Measurements from ENCODE around the gene NPAS3. TPM values are rescaled to one million over a fixed set of nuclear protein-coding genes. Genes with fewer than 3 reads are reported as not detected.

Gene NPAS3
- total RNA-seq, 2 experiments from 2014 or later = not detected

DNA sequence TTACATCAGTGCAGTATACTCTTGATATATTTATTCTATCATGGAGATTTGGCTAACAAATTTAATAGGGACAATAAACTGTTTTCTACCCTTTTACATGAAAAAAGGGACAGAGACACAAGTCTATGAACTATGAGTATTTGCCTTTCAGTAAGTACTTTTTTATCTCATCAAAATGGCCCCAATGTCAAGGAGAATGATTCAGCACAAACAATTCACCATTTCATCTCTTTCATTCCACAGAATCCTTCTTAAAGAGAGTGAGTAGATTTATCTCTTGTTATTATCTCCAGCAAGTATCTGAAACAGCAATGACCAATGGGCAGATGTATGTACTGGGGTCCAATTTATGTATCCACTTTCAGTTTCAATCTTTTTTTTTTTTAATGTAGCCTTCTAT is 447.5 kb downstream of the NPAS3 start:
- no peak overlapping the region for H3K27ac Mint-ChIP-seq

DNA sequence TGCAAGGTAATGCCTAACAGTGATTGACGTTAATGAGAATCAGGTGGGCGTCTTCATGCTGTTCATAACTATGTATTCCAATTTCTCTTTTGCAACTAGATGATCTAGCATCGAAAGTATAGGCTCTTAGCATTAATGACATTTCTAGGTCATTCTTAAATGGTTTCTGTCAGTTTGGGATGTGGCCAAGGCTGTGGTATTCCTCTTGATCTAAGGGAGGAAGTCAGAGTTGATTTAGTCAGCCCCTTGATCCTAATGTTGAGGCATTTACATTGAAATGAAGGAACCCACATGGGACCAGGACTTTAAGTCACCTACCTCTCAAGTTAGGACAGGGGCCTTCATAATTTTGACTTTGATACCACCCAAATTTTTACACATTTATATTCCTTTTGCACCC is 448.1 kb downstream of the NPAS3 start:
- H3K27me3 Mint-ChIP-seq = no peaks in the 10 kb centered on the region
- no peaks in the 10 kb centered on the region for H3K4me1 Mint-ChIP-seq (ENCODE audit: low read depth)
- CTCF ChIA-PET = no interaction called here
- TF ChIP-seq, protein P1, sequence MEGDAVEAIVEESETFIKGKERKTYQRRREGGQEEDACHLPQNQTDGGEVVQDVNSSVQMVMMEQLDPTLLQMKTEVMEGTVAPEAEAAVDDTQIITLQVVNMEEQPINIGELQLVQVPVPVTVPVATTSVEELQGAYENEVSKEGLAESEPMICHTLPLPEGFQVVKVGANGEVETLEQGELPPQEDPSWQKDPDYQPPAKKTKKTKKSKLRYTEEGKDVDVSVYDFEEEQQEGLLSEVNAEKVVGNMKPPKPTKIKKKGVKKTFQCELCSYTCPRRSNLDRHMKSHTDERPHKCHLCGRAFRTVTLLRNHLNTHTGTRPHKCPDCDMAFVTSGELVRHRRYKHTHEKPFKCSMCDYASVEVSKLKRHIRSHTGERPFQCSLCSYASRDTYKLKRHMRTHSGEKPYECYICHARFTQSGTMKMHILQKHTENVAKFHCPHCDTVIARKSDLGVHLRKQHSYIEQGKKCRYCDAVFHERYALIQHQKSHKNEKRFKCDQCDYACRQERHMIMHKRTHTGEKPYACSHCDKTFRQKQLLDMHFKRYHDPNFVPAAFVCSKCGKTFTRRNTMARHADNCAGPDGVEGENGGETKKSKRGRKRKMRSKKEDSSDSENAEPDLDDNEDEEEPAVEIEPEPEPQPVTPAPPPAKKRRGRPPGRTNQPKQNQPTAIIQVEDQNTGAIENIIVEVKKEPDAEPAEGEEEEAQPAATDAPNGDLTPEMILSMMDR (IDR thresholded peaks at IDR 0.05) = no peak
- intact Hi-C loops (cut with micrococcal nuclease) = no loop called here
- H3K9me3 Mint-ChIP-seq = no peaks in the 10 kb centered on the region
- POLR2A ChIA-PET = no interaction called here
- DNase-seq = no peak
- no peak overlapping the region for H3K27ac Mint-ChIP-seq
- H3K4me3 Mint-ChIP-seq = no peak overlapping the region
- no peaks in the 10 kb centered on the region for H3K36me3 Mint-ChIP-seq (ENCODE audit: low read depth)
- no peak for ATAC-seq

More for the DNA sequence above, 447.5 kb downstream of the NPAS3 start:
- CTCF ChIA-PET = no interaction called here
- TF ChIP-seq, protein P1 (IDR thresholded peaks at IDR 0.05) = no peak
- Mint-ChIP-seq H3K4me3 (no peak overlapping the region), H3K9me3 (no peaks in the 10 kb centered on the region), H3K4me1 (ENCODE audit: low read depth) (no peaks in the 10 kb centered on the region), H3K27me3 (no peaks in the 10 kb centered on the region), H3K36me3 (ENCODE audit: low read depth) (no peaks in the 10 kb centered on the region)
- intact Hi-C loops (cut with micrococcal nuclease) = no loop called here
- ATAC-seq (no peak), DNase-seq (no peak)
- POLR2A ChIA-PET = no interaction called here

DNA sequence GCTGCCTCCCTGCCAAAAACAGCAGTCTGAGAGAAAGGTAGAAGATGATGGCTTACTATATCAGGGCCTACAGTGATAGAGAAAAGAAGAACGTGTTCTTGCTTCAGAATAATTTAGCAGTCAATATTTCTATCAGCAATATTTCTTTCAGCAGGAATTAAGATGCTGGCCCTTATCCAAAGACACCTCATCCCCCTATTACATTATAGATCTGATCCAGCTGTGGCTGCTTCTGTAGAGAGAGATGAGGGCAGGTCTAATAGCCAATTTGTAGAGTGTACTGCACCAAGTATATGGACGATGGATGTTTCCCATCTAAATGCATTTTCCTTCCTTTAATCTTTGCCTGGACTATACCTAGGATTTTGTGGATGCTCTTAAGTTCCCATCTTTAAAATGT is 451.7 kb downstream of the NPAS3 start:
- ATAC-seq = no peak
- CTCF ChIA-PET = no interaction called here
- Mint-ChIP-seq H3K9me3 (no peaks in the 10 kb centered on the region), H3K27ac (no peak overlapping the region), H3K4me3 (no peak overlapping the region), H3K27me3 (no peaks in the 10 kb centered on the region), H3K36me3 (ENCODE audit: low read depth) (no peaks in the 10 kb centered on the region), H3K4me1 (ENCODE audit: low read depth) (no peaks in the 10 kb centered on the region)
- no peak for DNase-seq
- TF ChIP-seq, protein P1 (IDR thresholded peaks at IDR 0.05) = no peak
- POLR2A ChIA-PET = no interaction called here
- intact Hi-C loops (cut with micrococcal nuclease) = no loop called here

DNA sequence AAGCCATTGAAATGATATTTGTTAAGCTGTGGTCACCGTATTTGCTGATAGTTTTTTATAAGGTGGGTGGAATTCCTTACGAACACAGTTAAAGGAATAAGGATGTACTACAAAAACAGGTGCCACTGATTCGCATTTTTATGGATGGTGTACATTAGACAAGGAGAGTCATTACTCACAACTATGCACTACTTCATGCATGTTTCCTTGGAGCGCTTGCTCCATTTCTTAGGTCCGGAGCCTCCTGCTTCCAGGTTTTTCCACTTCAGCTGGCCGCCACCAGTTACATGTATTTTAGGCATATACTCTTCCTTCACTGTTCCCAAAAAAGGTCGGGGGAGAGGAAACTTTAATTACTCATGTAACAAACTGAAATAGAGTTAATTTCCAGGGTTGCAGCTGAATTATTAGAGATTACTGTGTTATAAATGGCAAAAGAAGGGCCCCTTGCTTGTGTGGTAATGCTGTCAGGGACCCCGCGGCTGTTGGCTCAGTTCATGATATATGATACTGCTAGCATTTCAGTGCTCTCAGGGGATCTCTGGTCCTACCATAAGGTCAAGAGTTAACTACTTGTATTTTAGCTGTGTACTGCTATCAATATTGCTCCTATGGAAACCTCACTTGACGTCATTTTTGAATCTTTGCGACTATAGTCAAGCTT is 454.7 kb downstream of the NPAS3 start:
- POLR2A ChIA-PET = no interaction called here
- CTCF ChIA-PET = no interaction called here
- ATAC-seq (no peak), DNase-seq (no peak)
- H3K27me3 Mint-ChIP-seq = no peaks in the 10 kb centered on the region
- H3K36me3 Mint-ChIP-seq (ENCODE audit: low read depth) = no peaks in the 10 kb centered on the region
- no peaks in the 10 kb centered on the region for H3K9me3 Mint-ChIP-seq
- H3K27ac Mint-ChIP-seq = no peak overlapping the region
- intact Hi-C loops (cut with micrococcal nuclease) = no loop called here
- no peaks in the 10 kb centered on the region for H3K4me1 Mint-ChIP-seq (ENCODE audit: low read depth)
- H3K4me3 Mint-ChIP-seq = no peak overlapping the region
- TF ChIP-seq, protein P1 (IDR thresholded peaks at IDR 0.05) = no peak

DNA sequence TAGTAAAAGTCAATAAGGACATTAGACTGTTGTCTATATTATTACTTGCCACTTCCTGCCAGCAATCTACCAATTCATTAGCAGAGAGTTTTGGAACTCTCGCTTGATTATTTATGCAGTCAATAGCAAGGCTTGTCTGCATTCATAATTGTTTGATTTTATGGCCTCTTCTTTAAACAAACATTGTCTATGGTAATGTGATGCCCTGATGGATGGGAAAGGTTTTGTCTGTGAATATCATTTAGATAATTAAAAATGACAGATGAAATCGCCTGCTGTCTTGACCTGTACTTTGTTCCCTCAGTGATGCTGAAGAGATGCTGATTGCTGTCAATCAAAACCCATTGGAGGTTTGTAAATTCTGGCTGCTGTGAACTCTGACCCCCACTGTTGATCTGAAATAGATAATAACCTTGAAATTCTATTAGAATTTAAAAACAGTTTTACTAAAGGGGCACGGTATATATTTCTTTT is 455.3 kb downstream of the NPAS3 start:
- Mint-ChIP-seq H3K9me3 (no peaks in the 10 kb centered on the region), H3K27me3 (no peaks in the 10 kb centered on the region), H3K4me1 (ENCODE audit: low read depth) (no peaks in the 10 kb centered on the region), H3K36me3 (ENCODE audit: low read depth) (no peaks in the 10 kb centered on the region), H3K4me3 (no peak overlapping the region), H3K27ac (no peak overlapping the region)
- ATAC-seq (no peak), DNase-seq (no peak)
- TF ChIP-seq, protein P1 (IDR thresholded peaks at IDR 0.05) = no peak
- intact Hi-C loops (cut with micrococcal nuclease) = no loop called here
- CTCF ChIA-PET = no interaction called here
- POLR2A ChIA-PET = no interaction called here

Data from activated CD8-positive, alpha-beta T cell treated with anti-CD3 and anti-CD28 coated beads for 36 hours (primary cell).